Measurements from ENCODE around the gene PLIN5. TPM values are rescaled to one million over a fixed set of nuclear protein-coding genes. Genes with fewer than 3 reads are reported as not detected.
"Not testable (repeated sequence)": the region's sequence is repeated elsewhere in the genome, so short reads cannot be mapped to it uniquely, and the experiment has no call there.

The PLIN5 gene
- total RNA-seq, 2 experiments from 2014 or later: 0.31 to 0.93 TPM

- ChIA-PET CTCF (interaction anchor here (0.8 to 4.8 kb wide), 3 partner anchors 9 to 69 kb away, joined by 3 to 14 read pairs (median 4); no protein-coding TSS in a partner anchor), POLR2A (interaction anchor here (1.7 kb wide), 1 partner anchor 69 kb away, joined by 4 read pairs; no protein-coding TSS in a partner anchor)
- peak; percentile 45 for TF ChIP-seq CTCF (IDR thresholded peaks at IDR 0.05)
- Mint-ChIP-seq H3K4me1 (ENCODE audit: low read depth) (no peaks in the 10 kb centered on the region), H3K36me3 (ENCODE audit: low read depth) (no peaks in the 10 kb centered on the region), H3K27me3 (peaks cover 9% of the 10 kb centered on the region), H3K27ac (no peak overlapping the region), H3K9me3 (no peaks in the 10 kb centered on the region), H3K4me3 (no peak overlapping the region)
- no peaks in the 10 kb centered on the region for H3K9me3 ChIP-seq (ENCODE audit: control insufficient read depth in 1 of 2, insufficient read depth in 1 of 2, low read length in 2 of 2)
- H3K27me3 ChIP-seq (ENCODE audit: control insufficient read depth in 1 of 2, insufficient read depth in 2 of 2, low read length in 2 of 2): no peaks in the 10 kb centered on the region
- ATAC-seq (ENCODE audit: poor library complexity) (peak; percentile 85), DNase-seq (peak; percentile 42 to 75 (median 52))
- no peaks in the 10 kb centered on the region for H3K36me3 ChIP-seq (ENCODE audit: insufficient read depth, low read length)
- H3K4me1 ChIP-seq (ENCODE audit: insufficient read depth, low read length): no peaks in the 10 kb centered on the region
- no peak overlapping the region for H3K27ac ChIP-seq (ENCODE audit: low read depth in 1 of 2, low read length in 2 of 2)
- intact Hi-C loops (cut with DNase I, micrococcal nuclease): loop anchor here (2.0 kb wide), 1 partner anchor 69 kb away; no protein-coding TSS in a partner anchor
- H3K4me3 ChIP-seq (ENCODE audit: low read length): no peak overlapping the region
Measured at GRCh38 chr19:4567584-4568071, 32.6 kb upstream of the PLIN5 start.

GRCh38 chr19:4566402-4567051, 31.5 kb upstream of the PLIN5 start:
- no peak for TF ChIP-seq CTCF (IDR thresholded peaks at IDR 0.05)
- Histone ChIP-seq H3K9me3 (ENCODE audit: control insufficient read depth in 1 of 2, insufficient read depth in 1 of 2, low read length in 2 of 2) (no peaks in the 10 kb centered on the region), H3K4me3 (ENCODE audit: low read length) (no peak overlapping the region), H3K36me3 (ENCODE audit: insufficient read depth, low read length) (no peaks in the 10 kb centered on the region), H3K27me3 (ENCODE audit: control insufficient read depth in 1 of 2, insufficient read depth in 2 of 2, low read length in 2 of 2) (no peaks in the 10 kb centered on the region), H3K27ac (ENCODE audit: low read depth in 1 of 2, low read length in 2 of 2) (no peak overlapping the region), H3K4me1 (ENCODE audit: insufficient read depth, low read length) (no peaks in the 10 kb centered on the region)
- ChIA-PET CTCF (interaction anchor here (1.5 to 4.8 kb wide), 2 partner anchors 11 to 70 kb away, joined by 3 to 14 read pairs; no protein-coding TSS in a partner anchor), POLR2A (interaction anchor here (1.7 kb wide), 1 partner anchor 70 kb away, joined by 4 read pairs; no protein-coding TSS in a partner anchor)
- no peaks in the 10 kb centered on the region for H3K9me3 Mint-ChIP-seq
- intact Hi-C loops (cut with DNase I, micrococcal nuclease): loop anchor here (2.0 kb wide), 1 partner anchor 70 kb away; no protein-coding TSS in a partner anchor
- H3K4me3 Mint-ChIP-seq: no peak overlapping the region
- peaks cover 9% of the 10 kb centered on the region for H3K27me3 Mint-ChIP-seq
- H3K36me3 Mint-ChIP-seq (ENCODE audit: low read depth): no peaks in the 10 kb centered on the region
- DNase-seq (no peak), ATAC-seq (ENCODE audit: poor library complexity) (no peak)
- H3K27ac Mint-ChIP-seq: no peak overlapping the region
- no peaks in the 10 kb centered on the region for H3K4me1 Mint-ChIP-seq (ENCODE audit: low read depth)

GRCh38 chr19:4563562-4563961, 28.5 kb upstream of the PLIN5 start:
- H3K4me3 Mint-ChIP-seq; H3K9me3 Mint-ChIP-seq; H3K27me3 ChIP-seq (ENCODE audit: control insufficient read depth in 1 of 2, insufficient read depth in 2 of 2, low read length in 2 of 2); H3K4me1 Mint-ChIP-seq (ENCODE audit: low read depth); H3K4me1 ChIP-seq (ENCODE audit: insufficient read depth, low read length); ATAC-seq (ENCODE audit: poor library complexity); POLR2A ChIA-PET; H3K9me3 ChIP-seq (ENCODE audit: control insufficient read depth in 1 of 2, insufficient read depth in 1 of 2, low read length in 2 of 2); H3K27ac Mint-ChIP-seq; intact Hi-C loops (cut with DNase I, micrococcal nuclease); H3K36me3 Mint-ChIP-seq (ENCODE audit: low read depth); H3K4me3 ChIP-seq (ENCODE audit: low read length); H3K27me3 Mint-ChIP-seq; H3K36me3 ChIP-seq (ENCODE audit: insufficient read depth, low read length); H3K27ac ChIP-seq (ENCODE audit: low read depth in 1 of 2, low read length in 2 of 2): not testable (repeated sequence)
- CTCF ChIA-PET: interaction anchor here (0.7 kb wide), 1 partner anchor 58 kb away, joined by 3 read pairs; no protein-coding TSS in a partner anchor
- peak in 2 of 14 experiments; percentile 57 to 72 for DNase-seq

GRCh38 chr19:4562085-4562484, 27.1 kb upstream of the PLIN5 start:
- ATAC-seq (ENCODE audit: poor library complexity); H3K27ac Mint-ChIP-seq; H3K9me3 Mint-ChIP-seq; H3K27me3 ChIP-seq (ENCODE audit: control insufficient read depth in 1 of 2, insufficient read depth in 2 of 2, low read length in 2 of 2); POLR2A ChIA-PET; H3K4me1 Mint-ChIP-seq (ENCODE audit: low read depth); H3K27ac ChIP-seq (ENCODE audit: low read depth in 1 of 2, low read length in 2 of 2); H3K9me3 ChIP-seq (ENCODE audit: control insufficient read depth in 1 of 2, insufficient read depth in 1 of 2, low read length in 2 of 2); H3K36me3 ChIP-seq (ENCODE audit: insufficient read depth, low read length); H3K36me3 Mint-ChIP-seq (ENCODE audit: low read depth); H3K4me3 ChIP-seq (ENCODE audit: low read length); H3K4me1 ChIP-seq (ENCODE audit: insufficient read depth, low read length); H3K27me3 Mint-ChIP-seq; intact Hi-C loops (cut with DNase I, micrococcal nuclease); CTCF ChIA-PET; H3K4me3 Mint-ChIP-seq: not testable (repeated sequence)
- DNase-seq: peak in 2 of 14 experiments; percentile 54 to 71

Measured in CD4-positive, alpha-beta T cell (primary cell).